GM23338 (cell line): ENCODE measurements around the gene PREP.

ENCODE experiments used
- CREB1 ChIP-seq: fragments of 250-450 bp; sonication (Bioruptor Pico); IDR thresholded peaks from 2 replicates; pipeline ENCODE4 v1.5.0; 2020; ENCODE audit warnings: low read depth, mild to moderate bottlenecking, moderate library complexity
- CTCF ChIP-seq, 2 experiments: fragments of 200-600 bp in 1 of 2; sonication (generic) in 1 of 2; conservative IDR thresholded peaks; 2 replicates each; pipeline versions ENCODE4 v1.5.1 to v1.6.1; 2016 to 2017; ENCODE audit warnings: antibody characterized with exemption in 2 of 2, low read depth in 2 of 2, mild to moderate bottlenecking in 2 of 2, moderate library complexity in 1 of 2
- EZH2 ChIP-seq: fragments of 200-600 bp; sonication (generic); IDR thresholded peaks from one replicate; pipeline ENCODE4 v1.8.0; 2017; ENCODE audit warnings: antibody characterized with exemption, mild to moderate bottlenecking, low read depth; ENCODE audit not compliant: unreplicated experiment
- EZH2phosphoT487 ChIP-seq: fragments of 200-600 bp; sonication (generic); IDR thresholded peaks from one replicate; pipeline ENCODE4 v1.8.1; 2018; ENCODE audit warnings: antibody characterized with exemption; ENCODE audit not compliant: unreplicated experiment
- JUNB ChIP-seq: IDR thresholded peaks from one replicate; pipeline ENCODE4 v1.6.1; 2016; ENCODE audit warnings: antibody characterized with exemption; ENCODE audit not compliant: unreplicated experiment
- POLR2AphosphoS5 ChIP-seq: IDR thresholded peaks from 2 replicates; pipeline ENCODE4 v1.6.1; 2016; ENCODE audit warnings: antibody characterized with exemption, low read depth
- REST ChIP-seq: IDR thresholded peaks from one replicate; pipeline ENCODE4 v1.6.1; 2018; ENCODE audit warnings: antibody characterized with exemption; ENCODE audit not compliant: unreplicated experiment
- STAT1 ChIP-seq: IDR thresholded peaks from one replicate; pipeline ENCODE4 v1.6.1; 2016; ENCODE audit warnings: antibody characterized with exemption; ENCODE audit not compliant: unreplicated experiment
- TF ChIP-seq, protein P1 (sequence below): IDR thresholded peaks from 2 replicates; pipeline ENCODE4 v1.6.1; 2016; ENCODE audit warnings: antibody characterized with exemption
- TF ChIP-seq, protein P2 (sequence below): fragments of 250-450 bp; sonication (Bioruptor Pico); IDR thresholded peaks from 2 replicates; pipeline ENCODE4 v1.5.0; 2020; ENCODE audit warnings: mild to moderate bottlenecking, moderate library complexity

GRCh38 chr6:105326216-105326615, 76.7 kb downstream of the PREP start:
- TF ChIP-seq CTCF (conservative IDR thresholded peaks at IDR 0.05; ENCODE audit: low read depth in 2 of 2) (no peak), POLR2AphosphoS5 (no peak), EZH2 (no peak), EZH2phosphoT487 (no peak), REST (no peak), JUNB (no peak), CREB1 (CRISPR knock-in tag) (no peak), STAT1 (no peak)
- TF ChIP-seq, protein P1, sequence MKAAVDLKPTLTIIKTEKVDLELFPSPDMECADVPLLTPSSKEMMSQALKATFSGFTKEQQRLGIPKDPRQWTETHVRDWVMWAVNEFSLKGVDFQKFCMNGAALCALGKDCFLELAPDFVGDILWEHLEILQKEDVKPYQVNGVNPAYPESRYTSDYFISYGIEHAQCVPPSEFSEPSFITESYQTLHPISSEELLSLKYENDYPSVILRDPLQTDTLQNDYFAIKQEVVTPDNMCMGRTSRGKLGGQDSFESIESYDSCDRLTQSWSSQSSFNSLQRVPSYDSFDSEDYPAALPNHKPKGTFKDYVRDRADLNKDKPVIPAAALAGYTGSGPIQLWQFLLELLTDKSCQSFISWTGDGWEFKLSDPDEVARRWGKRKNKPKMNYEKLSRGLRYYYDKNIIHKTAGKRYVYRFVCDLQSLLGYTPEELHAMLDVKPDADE, result no peak
- TF ChIP-seq, protein P2, sequence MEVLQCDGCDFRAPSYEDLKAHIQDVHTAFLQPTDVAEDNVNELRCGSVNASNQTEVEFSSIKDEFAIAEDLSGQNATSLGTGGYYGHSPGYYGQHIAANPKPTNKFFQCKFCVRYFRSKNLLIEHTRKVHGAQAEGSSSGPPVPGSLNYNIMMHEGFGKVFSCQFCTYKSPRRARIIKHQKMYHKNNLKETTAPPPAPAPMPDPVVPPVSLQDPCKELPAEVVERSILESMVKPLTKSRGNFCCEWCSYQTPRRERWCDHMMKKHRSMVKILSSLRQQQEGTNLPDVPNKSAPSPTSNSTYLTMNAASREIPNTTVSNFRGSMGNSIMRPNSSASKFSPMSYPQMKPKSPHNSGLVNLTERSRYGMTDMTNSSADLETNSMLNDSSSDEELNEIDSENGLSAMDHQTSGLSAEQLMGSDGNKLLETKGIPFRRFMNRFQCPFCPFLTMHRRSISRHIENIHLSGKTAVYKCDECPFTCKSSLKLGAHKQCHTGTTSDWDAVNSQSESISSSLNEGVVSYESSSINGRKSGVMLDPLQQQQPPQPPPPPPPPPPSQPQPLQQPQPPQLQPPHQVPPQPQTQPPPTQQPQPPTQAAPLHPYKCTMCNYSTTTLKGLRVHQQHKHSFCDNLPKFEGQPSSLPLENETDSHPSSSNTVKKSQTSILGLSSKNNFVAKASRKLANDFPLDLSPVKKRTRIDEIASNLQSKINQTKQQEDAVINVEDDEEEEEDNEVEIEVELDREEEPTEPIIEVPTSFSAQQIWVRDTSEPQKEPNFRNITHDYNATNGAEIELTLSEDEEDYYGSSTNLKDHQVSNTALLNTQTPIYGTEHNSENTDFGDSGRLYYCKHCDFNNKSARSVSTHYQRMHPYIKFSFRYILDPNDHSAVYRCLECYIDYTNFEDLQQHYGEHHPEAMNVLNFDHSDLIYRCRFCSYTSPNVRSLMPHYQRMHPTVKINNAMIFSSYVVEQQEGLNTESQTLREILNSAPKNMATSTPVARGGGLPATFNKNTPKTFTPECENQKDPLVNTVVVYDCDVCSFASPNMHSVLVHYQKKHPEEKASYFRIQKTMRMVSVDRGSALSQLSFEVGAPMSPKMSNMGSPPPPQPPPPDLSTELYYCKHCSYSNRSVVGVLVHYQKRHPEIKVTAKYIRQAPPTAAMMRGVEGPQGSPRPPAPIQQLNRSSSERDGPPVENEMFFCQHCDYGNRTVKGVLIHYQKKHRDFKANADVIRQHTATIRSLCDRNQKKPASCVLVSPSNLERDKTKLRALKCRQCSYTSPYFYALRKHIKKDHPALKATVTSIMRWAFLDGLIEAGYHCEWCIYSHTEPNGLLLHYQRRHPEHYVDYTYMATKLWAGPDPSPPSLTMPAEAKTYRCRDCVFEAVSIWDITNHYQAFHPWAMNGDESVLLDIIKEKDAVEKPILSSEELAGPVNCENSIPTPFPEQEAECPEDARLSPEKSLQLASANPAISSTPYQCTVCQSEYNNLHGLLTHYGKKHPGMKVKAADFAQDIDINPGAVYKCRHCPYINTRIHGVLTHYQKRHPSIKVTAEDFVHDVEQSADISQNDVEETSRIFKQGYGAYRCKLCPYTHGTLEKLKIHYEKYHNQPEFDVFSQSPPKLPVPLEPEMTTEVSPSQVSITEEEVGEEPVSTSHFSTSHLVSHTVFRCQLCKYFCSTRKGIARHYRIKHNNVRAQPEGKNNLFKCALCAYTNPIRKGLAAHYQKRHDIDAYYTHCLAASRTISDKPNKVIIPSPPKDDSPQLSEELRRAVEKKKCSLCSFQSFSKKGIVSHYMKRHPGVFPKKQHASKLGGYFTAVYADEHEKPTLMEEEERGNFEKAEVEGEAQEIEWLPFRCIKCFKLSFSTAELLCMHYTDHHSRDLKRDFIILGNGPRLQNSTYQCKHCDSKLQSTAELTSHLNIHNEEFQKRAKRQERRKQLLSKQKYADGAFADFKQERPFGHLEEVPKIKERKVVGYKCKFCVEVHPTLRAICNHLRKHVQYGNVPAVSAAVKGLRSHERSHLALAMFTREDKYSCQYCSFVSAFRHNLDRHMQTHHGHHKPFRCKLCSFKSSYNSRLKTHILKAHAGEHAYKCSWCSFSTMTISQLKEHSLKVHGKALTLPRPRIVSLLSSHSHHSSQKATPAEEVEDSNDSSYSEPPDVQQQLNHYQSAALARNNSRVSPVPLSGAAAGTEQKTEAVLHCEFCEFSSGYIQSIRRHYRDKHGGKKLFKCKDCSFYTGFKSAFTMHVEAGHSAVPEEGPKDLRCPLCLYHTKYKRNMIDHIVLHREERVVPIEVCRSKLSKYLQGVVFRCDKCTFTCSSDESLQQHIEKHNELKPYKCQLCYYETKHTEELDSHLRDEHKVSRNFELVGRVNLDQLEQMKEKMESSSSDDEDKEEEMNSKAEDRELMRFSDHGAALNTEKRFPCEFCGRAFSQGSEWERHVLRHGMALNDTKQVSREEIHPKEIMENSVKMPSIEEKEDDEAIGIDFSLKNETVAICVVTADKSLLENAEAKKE (CRISPR knock-in tag), result no peak
